GM18526 (cell line): Measurements from ENCODE around the gene SOAT1.

Experiments
- POLR2A ChIP-seq: IDR thresholded peaks from 3 replicates; pipeline ENCODE4 v1.6.1; 2011; ENCODE audit not compliant: insufficient read length; ENCODE audit errors: extremely low read depth

The SOAT1 gene

DNA sequence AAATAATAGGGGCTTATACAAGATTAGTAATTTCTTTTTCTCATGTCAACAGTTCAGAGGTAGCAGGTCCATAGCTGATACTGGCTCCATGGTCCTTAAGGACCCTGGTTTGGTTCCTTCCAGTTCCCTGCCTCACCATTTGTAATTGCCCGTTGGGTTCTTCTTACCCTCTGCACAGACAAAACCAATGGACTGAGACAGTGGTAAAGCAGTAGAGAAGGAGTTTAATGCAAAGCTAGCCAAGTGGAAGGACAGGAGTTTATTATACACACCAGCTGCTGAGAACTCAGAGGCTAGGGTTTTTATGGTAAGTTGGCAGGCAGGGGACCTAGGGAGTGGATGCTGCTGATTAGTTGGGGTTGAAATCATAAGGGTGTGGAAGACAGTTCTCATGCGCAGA, 36.3 kb downstream of the SOAT1 start:
- no peak for TF ChIP-seq POLR2A

DNA sequence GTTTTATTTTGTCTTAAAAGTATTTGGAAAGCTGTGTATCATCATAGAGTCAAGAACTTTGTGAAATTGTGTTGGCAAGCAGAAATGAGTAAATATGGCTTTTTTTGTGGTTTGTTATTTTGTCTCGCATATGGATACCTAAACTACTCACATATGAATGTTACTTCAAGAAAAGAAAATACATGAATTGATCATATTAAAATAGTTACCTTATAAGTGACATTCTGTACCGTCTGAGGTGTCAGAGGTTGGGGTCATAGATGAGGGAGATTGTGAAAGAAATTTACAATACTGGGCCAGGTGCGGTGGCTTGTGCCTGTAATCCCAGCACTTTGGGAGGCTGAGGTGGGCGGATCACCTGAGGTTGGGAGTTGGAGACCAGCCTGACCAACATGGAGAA, 40.8 kb downstream of the SOAT1 start:
- TF ChIP-seq POLR2A: no peak

DNA sequence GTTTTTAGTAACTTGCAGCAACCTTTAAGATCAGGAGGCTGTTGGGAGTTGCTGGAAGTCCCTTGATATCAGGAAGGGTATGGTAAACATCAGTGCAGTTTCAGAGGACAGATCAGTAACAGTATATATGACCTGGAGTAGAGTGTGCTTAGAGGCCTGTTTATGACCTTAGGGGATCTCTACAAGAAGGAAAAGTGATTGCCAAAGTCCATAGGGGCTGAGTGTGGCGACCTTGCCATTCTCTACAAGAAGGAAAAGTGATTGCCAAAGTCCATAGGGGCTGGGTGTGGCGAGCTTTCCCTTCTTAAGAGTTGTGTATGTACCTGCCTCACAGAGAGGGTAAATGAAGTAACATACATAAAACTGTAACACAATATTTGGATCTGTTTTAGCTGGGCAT, 43.7 kb downstream of the SOAT1 start:
- TF ChIP-seq POLR2A: no peak

DNA sequence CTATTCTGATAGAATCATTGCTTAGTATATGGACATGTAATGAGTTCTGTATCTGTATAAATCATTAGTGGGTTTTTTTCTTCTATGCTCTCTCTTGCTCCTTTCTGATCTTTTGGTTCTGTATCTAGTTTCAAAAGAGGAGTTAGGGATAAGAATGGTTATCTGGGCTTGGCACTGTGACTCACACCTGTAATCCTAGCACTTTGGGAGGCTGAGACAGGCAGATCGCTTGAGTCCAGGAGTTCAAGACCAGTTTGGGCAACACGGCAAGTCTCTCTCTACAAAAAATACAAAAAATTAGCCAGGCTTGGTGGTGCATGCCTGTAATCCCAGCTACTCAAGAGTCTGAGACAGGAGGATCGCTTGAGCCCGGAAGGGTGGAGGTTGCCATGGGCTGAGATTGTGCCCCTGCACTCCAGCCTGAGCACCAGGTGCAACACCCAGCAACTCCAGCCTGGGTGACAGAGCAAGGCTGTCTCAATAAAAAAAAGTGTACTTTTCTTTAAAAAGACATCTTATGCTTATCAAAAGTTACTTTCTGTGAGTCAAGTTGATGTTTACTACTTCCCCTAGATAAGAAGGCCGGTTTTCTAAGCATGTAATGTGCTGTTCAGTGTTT, 44.5 kb downstream of the SOAT1 start:
- TF ChIP-seq POLR2A: no peak

DNA sequence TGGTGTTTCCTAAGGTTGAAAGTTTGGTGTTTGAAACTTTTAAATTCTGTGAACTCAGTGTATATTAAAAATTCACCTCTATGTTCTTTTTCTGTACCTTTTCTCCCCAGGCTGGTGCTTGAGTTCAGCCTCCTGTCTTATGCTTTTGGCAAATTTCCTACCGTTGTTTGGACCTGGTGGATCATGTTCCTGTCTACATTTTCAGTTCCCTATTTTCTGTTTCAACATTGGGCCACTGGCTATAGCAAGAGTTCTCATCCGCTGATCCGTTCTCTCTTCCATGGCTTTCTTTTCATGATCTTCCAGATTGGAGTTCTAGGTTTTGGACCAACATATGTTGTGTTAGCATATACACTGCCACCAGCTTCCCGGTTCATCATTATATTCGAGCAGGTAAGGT, 47.3 kb downstream of the SOAT1 start:
- no peak for TF ChIP-seq POLR2A

DNA sequence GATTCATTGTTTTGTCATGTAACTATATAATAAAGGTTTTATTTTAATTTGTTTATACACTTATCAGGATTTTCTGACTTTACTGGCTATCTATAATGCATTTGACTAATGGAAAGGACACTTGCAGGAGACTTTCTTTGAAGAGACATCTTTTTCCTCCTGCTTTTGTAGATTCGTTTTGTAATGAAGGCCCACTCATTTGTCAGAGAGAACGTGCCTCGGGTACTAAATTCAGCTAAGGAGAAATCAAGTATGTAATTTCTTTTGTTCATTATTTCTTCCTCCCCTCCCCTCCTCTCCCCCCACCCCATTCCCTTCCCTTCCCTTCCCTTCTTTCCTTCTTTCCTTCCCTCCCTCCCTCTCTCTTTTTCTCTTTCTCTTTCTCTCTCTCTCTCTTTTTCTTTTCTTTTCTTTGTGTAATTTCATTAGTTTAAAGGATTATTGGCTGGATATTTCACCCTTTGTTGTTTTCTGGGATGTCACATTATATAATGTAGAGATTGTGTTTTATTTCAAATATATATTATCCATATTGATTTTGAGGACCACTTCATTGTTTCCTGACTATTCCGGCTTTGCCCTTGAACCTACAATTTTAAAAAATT, 48.4 kb downstream of the SOAT1 start:
- no peak for TF ChIP-seq POLR2A

DNA sequence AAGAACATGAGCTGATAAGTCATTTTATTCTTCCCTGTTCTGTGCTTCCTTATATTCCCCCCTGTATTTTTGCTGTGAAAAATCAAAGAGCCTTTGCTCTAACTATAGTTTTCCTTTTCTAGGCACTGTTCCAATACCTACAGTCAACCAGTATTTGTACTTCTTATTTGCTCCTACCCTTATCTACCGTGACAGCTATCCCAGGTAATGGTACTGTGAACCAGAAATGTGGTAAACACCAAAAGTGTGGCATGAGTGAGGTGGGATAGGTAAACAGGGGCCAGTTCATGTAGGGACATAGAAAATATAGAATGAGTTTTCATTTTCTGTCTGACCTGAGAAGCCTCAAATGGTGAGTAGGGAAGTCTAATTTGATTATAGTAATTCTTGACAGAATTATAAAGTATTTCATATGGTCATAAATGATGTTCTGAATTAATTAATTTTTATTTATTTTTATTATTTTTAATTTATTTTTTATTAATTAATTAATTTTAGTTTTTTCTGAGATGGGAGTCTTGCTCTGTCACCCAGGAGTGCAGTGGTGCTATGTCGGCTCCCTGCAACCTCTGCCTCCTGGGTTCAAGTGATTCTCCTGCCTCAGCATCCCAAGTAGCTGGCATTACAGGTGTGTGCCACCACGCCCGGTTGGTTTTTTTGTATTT, 49.3 kb downstream of the SOAT1 start:
- TF ChIP-seq POLR2A: no peak

DNA sequence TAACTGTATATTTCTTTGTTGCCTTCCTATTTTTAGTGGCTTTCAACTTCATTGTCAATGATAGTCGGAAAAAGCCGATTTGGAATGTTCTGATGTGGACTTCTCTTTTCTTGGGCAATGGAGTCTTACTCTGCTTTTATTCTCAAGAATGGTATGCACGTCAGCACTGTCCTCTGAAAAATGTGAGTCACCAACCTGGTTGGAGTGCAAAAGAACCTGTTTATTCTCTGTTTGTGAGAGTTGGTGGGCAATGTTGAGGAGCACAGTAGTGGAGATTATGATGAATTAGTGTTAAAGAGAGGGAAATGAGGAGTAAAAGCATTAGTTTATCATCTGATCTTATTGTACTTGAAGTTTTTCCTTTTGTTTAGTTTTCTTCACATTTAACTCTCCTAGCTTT, 57.7 kb downstream of the SOAT1 start:
- no peak for TF ChIP-seq POLR2A

DNA sequence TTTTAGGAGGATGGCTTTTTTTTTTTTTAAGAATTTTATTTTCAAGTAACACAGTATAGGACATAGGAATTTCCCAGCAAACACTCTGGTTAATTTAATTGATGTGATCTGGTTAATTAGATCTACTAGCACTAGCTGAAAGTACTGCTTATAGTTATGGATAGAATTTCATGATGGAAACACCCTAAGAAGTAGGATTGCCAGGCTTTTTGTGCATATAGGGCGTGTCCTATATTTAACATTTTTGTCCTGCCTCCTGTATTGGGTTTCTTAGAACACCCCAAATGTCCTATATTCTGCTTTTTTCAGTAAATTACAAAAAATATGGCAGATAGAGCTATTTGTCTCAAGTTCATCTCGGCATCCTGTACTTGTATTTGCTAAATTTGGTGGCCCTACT, 58.6 kb downstream of the SOAT1 start:
- TF ChIP-seq POLR2A: no peak

DNA sequence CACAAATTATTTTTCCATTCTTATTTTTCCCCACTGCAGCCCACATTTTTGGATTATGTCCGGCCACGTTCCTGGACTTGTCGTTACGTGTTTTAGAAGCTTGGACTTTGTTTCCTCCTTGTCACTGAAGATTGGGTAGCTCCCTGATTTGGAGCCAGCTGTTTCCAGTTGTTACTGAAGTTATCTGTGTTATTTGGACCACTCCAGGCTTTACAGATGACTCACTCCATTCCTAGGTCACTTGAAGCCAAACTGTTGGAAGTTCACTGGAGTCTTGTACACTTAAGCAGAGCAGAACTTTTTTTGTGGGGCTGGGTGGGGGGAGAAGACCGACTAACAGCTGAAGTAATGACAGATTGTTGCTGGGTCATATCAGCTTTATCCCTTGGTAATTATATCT, 59.9 kb downstream of the SOAT1 start:
- no peak for TF ChIP-seq POLR2A

DNA sequence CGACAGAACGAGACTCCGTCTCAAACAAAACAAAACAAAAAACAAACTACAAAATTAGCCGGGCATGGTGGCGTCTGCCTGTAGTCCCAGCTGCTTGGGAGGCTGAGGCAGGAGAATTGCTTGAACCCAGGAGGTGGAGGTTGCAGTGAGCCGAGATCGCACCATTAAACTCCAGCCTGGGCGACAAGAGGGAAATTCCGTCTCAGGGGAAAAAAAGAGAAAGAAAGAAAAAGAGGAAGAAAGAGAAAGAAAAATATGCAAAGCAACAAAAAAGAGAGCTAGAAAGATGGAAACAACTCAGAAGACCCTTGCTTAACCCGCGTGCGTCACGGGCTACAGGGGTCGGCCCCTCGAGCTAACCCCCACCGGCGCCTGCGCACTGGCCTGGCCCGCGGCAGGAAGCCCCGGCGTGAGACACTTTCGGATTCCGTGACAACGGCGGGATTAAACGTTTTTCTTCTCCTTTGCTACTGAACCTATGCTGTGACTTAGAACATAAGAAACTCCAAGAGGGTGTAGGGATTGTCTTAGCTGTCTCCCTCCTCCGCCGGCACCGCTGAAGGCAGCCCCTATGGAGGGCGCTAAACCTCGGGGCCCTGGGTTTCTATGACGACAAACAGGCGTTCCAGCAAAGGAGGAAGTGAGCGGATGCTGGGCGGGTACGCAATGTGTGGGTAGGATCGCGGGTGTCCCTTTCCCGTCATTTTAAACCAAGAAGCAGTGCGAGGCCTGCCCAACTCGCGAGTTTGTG, 71.9 kb downstream of the SOAT1 start, which contains the start of gene AXDND1:
Gene AXDND1 (plus strand): TSS at position 630 of the 751 bp plus-strand sequence. CDS start 539 bp downstream, outside the sequence.
- peak; percentile 40 for TF ChIP-seq POLR2A

DNA sequence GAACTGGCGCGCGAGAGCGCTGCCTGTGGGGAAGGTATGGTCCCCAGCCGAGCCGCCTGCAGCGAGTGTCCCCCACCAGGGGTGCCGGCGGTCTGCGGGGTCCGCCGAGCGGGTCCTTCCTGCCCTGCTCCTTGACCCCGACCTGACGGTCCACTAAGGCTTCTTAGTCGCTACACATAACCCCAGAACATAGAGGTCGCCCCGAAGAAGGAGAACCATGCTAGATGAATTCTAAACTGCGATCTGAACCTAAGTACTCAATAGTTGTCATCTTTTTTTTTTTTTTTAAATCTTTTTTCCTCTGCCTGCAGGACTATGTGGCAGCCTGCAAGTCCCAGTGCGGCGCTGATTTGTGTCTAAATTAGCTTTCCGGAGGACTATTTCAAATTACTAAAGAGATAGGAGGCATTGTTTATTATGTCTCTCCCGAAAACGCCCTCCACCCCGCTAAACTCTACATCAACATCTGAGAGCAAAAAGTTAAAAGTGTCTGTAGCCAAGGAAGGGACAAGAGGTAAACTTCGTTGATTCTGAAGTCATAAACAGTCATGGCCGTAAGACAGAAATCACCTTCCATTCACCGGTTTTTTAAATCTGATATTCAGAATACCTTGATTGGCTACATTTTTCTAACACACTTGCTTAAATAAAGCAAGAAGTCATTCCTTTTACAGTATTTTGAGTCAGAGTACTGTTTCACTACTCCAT, 72.7 kb downstream of the SOAT1 start:
- TF ChIP-seq POLR2A: no peak

DNA sequence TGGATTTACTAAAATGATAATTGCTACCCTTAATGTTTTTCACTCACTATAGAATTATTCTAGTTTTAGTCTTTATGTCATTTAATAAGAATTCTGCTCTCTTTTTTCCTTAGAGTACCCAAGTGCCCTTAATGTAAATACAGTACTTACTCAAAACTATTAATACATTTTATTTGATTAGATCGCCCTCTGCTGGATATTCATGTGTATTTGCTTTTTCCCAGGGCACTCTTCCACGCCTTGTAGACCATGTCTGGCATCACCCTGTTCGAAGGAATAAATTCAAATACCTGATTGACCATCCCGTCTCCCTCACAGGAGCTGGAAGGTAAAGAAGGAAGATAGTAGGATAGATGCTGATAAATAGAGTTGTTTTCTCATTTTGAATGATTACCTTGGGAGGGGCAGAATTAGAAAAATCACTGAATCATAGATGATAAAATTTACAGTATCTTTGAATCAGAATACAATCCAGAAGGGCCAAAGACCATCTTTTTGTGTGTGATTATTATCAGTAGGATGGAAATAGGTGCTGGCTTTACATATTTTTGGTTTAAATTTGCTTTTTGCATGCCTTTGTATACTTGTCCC, 76.2 kb downstream of the SOAT1 start:
- no peak for TF ChIP-seq POLR2A

DNA sequence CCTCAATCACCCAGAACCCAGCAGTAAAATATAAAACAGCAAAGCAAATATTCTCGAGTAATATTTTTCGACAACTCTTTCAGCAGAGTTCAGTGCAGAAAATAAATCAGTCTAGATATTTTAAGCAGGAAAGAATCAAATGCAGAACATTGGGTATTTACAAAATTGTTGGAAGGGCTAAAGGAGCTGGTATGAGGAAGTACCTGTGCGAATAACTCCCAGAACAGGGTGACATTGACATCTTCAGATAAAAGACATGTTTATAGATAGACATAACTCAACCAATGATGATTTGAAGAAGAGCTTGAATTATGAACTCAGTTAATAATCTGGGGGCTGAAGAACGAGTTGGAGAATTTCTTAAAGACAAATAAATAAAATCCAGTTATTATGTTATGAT, 78.6 kb downstream of the SOAT1 start:
- no peak for TF ChIP-seq POLR2A

DNA sequence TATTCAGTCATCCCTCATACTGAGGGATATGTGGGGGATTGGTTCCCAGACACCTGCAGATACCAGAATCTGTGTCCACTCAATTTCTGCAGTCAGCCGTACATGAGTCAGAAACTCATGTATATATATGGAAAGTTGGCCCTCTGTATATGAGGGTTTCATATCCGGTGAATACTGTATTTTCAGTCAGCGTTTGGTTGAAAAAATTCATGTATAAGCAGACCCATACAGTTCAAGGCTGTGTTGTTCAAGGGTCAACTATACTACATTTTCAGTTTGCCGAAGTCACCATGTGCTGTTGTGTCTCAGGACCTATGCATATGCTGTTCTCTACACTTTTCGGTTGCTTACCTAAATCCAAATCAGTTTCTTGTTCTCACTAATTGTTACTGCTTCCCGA, 82.6 kb downstream of the SOAT1 start:
- no peak for TF ChIP-seq POLR2A
